H1 (cell line): ENCODE results near the gene PRKCH. TPM values are rescaled to one million over a fixed set of nuclear protein-coding genes. Genes with fewer than 3 reads are reported as not detected.

Experiments used
- CTCF ChIA-PET: fragments of 300-600 bp; sonication (Branson Sonifier 250); formaldehyde crosslinking; loops from one replicate; lab custom pipeline; 2021; ENCODE audit not compliant: partially characterized antibody; lab: Charles Lee
- POLR2A ChIA-PET: fragments of 300-600 bp; sonication (Branson Sonifier 250); formaldehyde crosslinking; loops from one replicate; lab custom pipeline; 2021; ENCODE audit warnings: inconsistent platforms; ENCODE audit not compliant: partially characterized antibody; lab: Charles Lee
- DNase-seq, 2 experiments: peaks; one replicate each; pipeline versions ENCODE4 v3.0.0 to v3.0.0-alpha.2; 2010 to 2022; ENCODE audit warnings: low spot score in 2 of 2, low read depth in 1 of 2, mixed read lengths in 1 of 2
- FAIRE-seq: peaks from 2 replicates; lab custom pipeline; 2011; peaks lifted over from hg19 to GRCh38; lab: Jason Lieb, UNC
- H2AFZ ChIP-seq: 2 replicates; pipeline ENCODE4 v1.8.1; 2012; ENCODE audit warnings: low read length, inconsistent platforms
- H2AK5ac ChIP-seq: 2 replicates; pipeline ENCODE4 v1.6.1; 2013; ENCODE audit warnings: low read depth, low read length
- H2BK120ac ChIP-seq: replicated peaks from 2 replicates; pipeline ENCODE3; 2013; ENCODE audit warnings: low read depth, low read length, inconsistent platforms
- H2BK12ac ChIP-seq: 2 replicates; pipeline ENCODE4 v1.6.1; 2013; ENCODE audit warnings: low read depth, low read length
- H2BK15ac ChIP-seq: 2 replicates; pipeline ENCODE4 v1.6.1; 2013; ENCODE audit warnings: low read length
- H2BK20ac ChIP-seq: 2 replicates; pipeline ENCODE4 v1.6.1; 2013; ENCODE audit warnings: low read length
- H2BK5ac ChIP-seq: 2 replicates; pipeline ENCODE4 v1.6.1; 2013; ENCODE audit warnings: low read depth, low read length
- H3K14ac ChIP-seq: 2 replicates; pipeline ENCODE4 v1.6.1; 2013; ENCODE audit warnings: inconsistent platforms; ENCODE audit not compliant: insufficient read length
- H3K18ac ChIP-seq: 2 replicates; pipeline ENCODE4 v1.6.1; 2013; ENCODE audit warnings: low read length; ENCODE audit errors: extremely low read depth
- H3K23ac ChIP-seq: 2 replicates; pipeline ENCODE4 v1.6.1; 2013; ENCODE audit warnings: inconsistent platforms; ENCODE audit not compliant: insufficient read length
- H3K23me2 ChIP-seq: 2 replicates; pipeline ENCODE4 v1.6.1; 2013; ENCODE audit warnings: low read depth, low read length
- H3K27ac ChIP-seq: 2 replicates; pipeline ENCODE4 v1.6.1; 2011; ENCODE audit warnings: low read depth, low read length, inconsistent platforms
- H3K27me3 ChIP-seq, 4 experiments: replicated peaks in 1 of 4; 1 replicate in 1 of 4; 2 replicates in 3 of 4; pipeline versions ENCODE4 v1.6.1 to v1.8.1; 2011 to 2013; ENCODE audit warnings: low read length in 3 of 4, mild to moderate bottlenecking in 3 of 4, inconsistent platforms in 2 of 4, mixed read lengths in 2 of 4, moderate library complexity in 1 of 4; ENCODE audit not compliant: control insufficient read depth in 3 of 4, insufficient read depth in 3 of 4; ENCODE audit errors: extremely low read depth in 1 of 4
- H3K36me3 ChIP-seq, 4 experiments: 2 replicates each; pipeline versions ENCODE4 v1.6.1 to v1.8.1; 2011 to 2013; ENCODE audit warnings: mild to moderate bottlenecking in 4 of 4, low read length in 3 of 4, moderate library complexity in 2 of 4, control low read depth in 1 of 4, inconsistent platforms in 1 of 4; ENCODE audit not compliant: insufficient read depth in 4 of 4, control insufficient read depth in 2 of 4
- H3K4ac ChIP-seq: replicated peaks from 2 replicates; pipeline ENCODE3; 2013; ENCODE audit warnings: low read length, low read depth, mixed read lengths, inconsistent platforms; ENCODE audit not compliant: insufficient read length
- H3K4me1 ChIP-seq, 4 experiments: replicated peaks in 1 of 4; 1 replicate in 1 of 4; 2 replicates in 3 of 4; pipeline versions ENCODE4 v1.6.1 to v1.8.1; 2011 to 2013; ENCODE audit warnings: low read length in 3 of 4, inconsistent platforms in 2 of 4, mixed read lengths in 1 of 4; ENCODE audit not compliant: insufficient read depth in 4 of 4, control insufficient read depth in 3 of 4
- H3K4me2 ChIP-seq, 2 experiments: 2 replicates each; pipeline versions ENCODE4 v1.6.1 to v1.8.1; 2011 to 2013; ENCODE audit warnings: low read depth in 2 of 2, low read length in 2 of 2, control low read depth in 1 of 2, inconsistent platforms in 1 of 2, mild to moderate bottlenecking in 1 of 2; ENCODE audit not compliant: insufficient read depth in 1 of 2
- H3K4me3 ChIP-seq, 4 experiments: fragments of 200-600, 300-600 bp in 1 of 4; sonication (generic), shearing (Covaris generic), sonication (Bioruptor Twin) in 1 of 4; 2 replicates each; pipeline versions ENCODE4 v1.5.1 to v1.8.1; 2011 to 2016; ENCODE audit warnings: low read length in 4 of 4, low read depth in 3 of 4, control low read depth in 2 of 4, inconsistent platforms in 2 of 4, mild to moderate bottlenecking in 2 of 4, mixed read lengths in 1 of 4, moderate library complexity in 1 of 4; ENCODE audit not compliant: insufficient read depth in 2 of 4; ENCODE audit errors: extremely low read depth in 1 of 4
- H3K56ac ChIP-seq: replicated peaks from 2 replicates; pipeline ENCODE3; 2013; ENCODE audit warnings: low read depth, mild to moderate bottlenecking, mixed read lengths, low read length, inconsistent platforms; ENCODE audit not compliant: insufficient read length
- H3K79me1 ChIP-seq: 2 replicates; pipeline ENCODE4 v1.6.1; 2013; ENCODE audit warnings: low read depth, low read length, control low read depth
- H3K79me2 ChIP-seq, 2 experiments: 2 replicates each; pipeline versions ENCODE4 v1.6.1 to v1.8.1; 2012 to 2013; ENCODE audit warnings: low read length in 2 of 2, mild to moderate bottlenecking in 2 of 2, inconsistent platforms in 1 of 2; ENCODE audit not compliant: insufficient read depth in 2 of 2, control insufficient read depth in 1 of 2
- H3K9ac ChIP-seq, 4 experiments: replicated peaks in 1 of 4; 1 replicate in 1 of 4; 2 replicates in 3 of 4; pipeline versions ENCODE4 v1.6.1 to v1.8.1; 2011 to 2013; ENCODE audit warnings: low read depth in 3 of 4, low read length in 3 of 4, control low read depth in 2 of 4, mild to moderate bottlenecking in 2 of 4, moderate library complexity in 2 of 4, inconsistent platforms in 1 of 4; ENCODE audit errors: extremely low read depth in 1 of 4
- H3K9me3 ChIP-seq, 2 experiments: 2 replicates each; pipeline versions ENCODE4 v1.6.1 to v1.8.1; 2012 to 2013; ENCODE audit warnings: mild to moderate bottlenecking in 2 of 2, moderate library complexity in 2 of 2, control low read depth in 1 of 2, inconsistent platforms in 1 of 2, low read depth in 1 of 2, low read length in 1 of 2, mixed read lengths in 1 of 2; ENCODE audit not compliant: insufficient read depth in 2 of 2
- H4K20me1 ChIP-seq, 2 experiments: replicated peaks in 1 of 2; 2 replicates each; pipeline versions ENCODE3 to v1.8.1; 2011 to 2013; ENCODE audit warnings: inconsistent platforms in 2 of 2, low read length in 2 of 2, mild to moderate bottlenecking in 1 of 2; ENCODE audit not compliant: insufficient read depth in 2 of 2, control insufficient read depth in 1 of 2
- H4K5ac ChIP-seq: 2 replicates; pipeline ENCODE4 v1.6.1; 2013; ENCODE audit warnings: low read length, low read depth, mixed read lengths, inconsistent platforms; ENCODE audit not compliant: insufficient read length
- H4K8ac ChIP-seq: 2 replicates; pipeline ENCODE4 v1.8.0; 2013; ENCODE audit warnings: mild to moderate bottlenecking, moderate library complexity, low read length, inconsistent platforms; ENCODE audit not compliant: insufficient read depth; ENCODE audit errors: extremely low read depth
- H4K91ac ChIP-seq: replicated peaks from 2 replicates; pipeline ENCODE3; 2013; ENCODE audit warnings: low read length, mixed read lengths, inconsistent platforms; ENCODE audit not compliant: insufficient read length
- CREB1 ChIP-seq: IDR thresholded peaks from 2 replicates; pipeline ENCODE4 v1.6.1; 2012; ENCODE audit warnings: inconsistent platforms
- WGBS, 2 experiments: shearing (Covaris generic) in 1 of 2; methylation state at CpG; one replicate each; pipeline versions ENCODE4 v1.1.6 to v1.1.7; 2013 to 2015; ENCODE audit warnings: low lambda C conversion rate in 2 of 2, mixed read lengths in 2 of 2, inconsistent platforms in 1 of 2, low coverage in 1 of 2, missing lambda C conversion rate in 1 of 2; ENCODE audit not compliant: insufficient replicate concordance in 2 of 2, insufficient coverage in 1 of 2, insufficient read length in 1 of 2; ENCODE audit errors: extremely low coverage in 1 of 2, missing lambda C conversion rate in 1 of 2; 5-methylcytosine and 5-hydroxymethylcytosine counted together
- polyA plus RNA-seq, 7 experiments: library from polyadenylated mRNA; depleted of rRNA in 3 of 7; stranded (reverse) in 5 of 7; unstranded in 2 of 7; fragments of >200 nt in 5 of 7; fragments of 200-250 nt in 2 of 7; gene quantifications; 1 replicate in 5 of 7; 2 replicates in 1 of 7; 4 replicates in 1 of 7; pipeline versions ENCODE4 v1.2.1 to v1.2.3, GENCODE V29; 2011 to 2013; ENCODE audit warnings: missing spikeins in 2 of 7, mixed read lengths in 2 of 7
- total RNA-seq: library from RNA; stranded (reverse); fragmentation: NEBNext Ultra II Directional; extraction: Animal tissue kit (Norgen Biotek cat#: 25700); gene quantifications from 2 replicates; pipeline ENCODE4 v1.2.1, GENCODE V29; 2021
- TF ChIP-seq, protein P1 (sequence below): IDR thresholded peaks from 2 replicates; pipeline ENCODE4 v1.6.1; 2011; ENCODE audit warnings: low read length, improper control_type of control experiment

PRKCH gene
- total and polyA plus RNA-seq, 2 of the 8 experiments (the other 6 are each of a cell fraction or from before 2014, with no cell fraction given), result 6.4 to 7.0 TPM

DNA sequence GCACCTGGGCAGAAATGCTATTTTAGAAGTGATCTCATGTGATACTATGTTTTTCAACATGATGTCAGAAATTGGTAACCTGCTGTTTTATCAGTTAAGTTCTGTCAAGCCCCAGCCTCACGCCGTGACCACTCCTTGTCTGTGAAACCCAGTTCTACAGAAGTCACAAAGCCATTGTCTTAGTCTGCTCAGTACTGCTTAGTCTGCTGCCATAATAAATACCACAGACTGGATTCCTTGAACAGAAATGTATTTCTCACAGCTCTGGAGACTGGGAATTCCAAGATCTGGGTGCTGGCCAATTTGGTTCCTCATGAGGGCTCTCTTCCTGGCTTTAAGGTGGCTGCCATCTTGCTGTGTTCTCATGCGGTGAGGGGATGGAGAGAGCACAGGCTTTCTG is 176.9 kb downstream of the PRKCH start:
- H3K23me2 ChIP-seq, result no peaks in the 10 kb centered on the region
- no peaks in the 10 kb centered on the region for H3K36me3 ChIP-seq
- no peaks in the 10 kb centered on the region for H3K79me2 ChIP-seq
- no peak overlapping the region for H3K4me3 ChIP-seq
- peak overlapping the region; percentile 35; the same call in 1 of the 2 replicates for H2BK12ac ChIP-seq
- H3K9ac ChIP-seq, result no peak overlapping the region
- H2BK20ac ChIP-seq, result no peak overlapping the region
- POLR2A ChIA-PET, result no interaction called here
- H2BK120ac ChIP-seq, result no peak overlapping the region
- no peak overlapping the region for H4K91ac ChIP-seq
- no peak overlapping the region for H3K14ac ChIP-seq
- FAIRE-seq (no peak), DNase-seq (no peak)
- H3K79me1 ChIP-seq, result no peaks in the 10 kb centered on the region
- no peak overlapping the region for H2BK15ac ChIP-seq
- H4K5ac ChIP-seq, result no peak overlapping the region
- no peak overlapping the region; the same call in 1 of the 2 replicates for H3K27ac ChIP-seq
- no peak overlapping the region for H3K4ac ChIP-seq
- CTCF ChIA-PET, result interaction anchor here (1.2 to 2.1 kb wide), 2 partner anchors 13 to 18 kb away, joined by 3 to 10 read pairs; no protein-coding TSS in a partner anchor
- H3K4me2 ChIP-seq, result no peak overlapping the region
- no peak overlapping the region for H2AK5ac ChIP-seq
- no peak overlapping the region for H3K56ac ChIP-seq
- peaks cover 5 to 20% (median 14%) of the 10 kb centered on the region in 4 experiments; a peak in 6 of 7 replicates for H3K4me1 ChIP-seq
- H3K9me3 ChIP-seq, result no peaks in the 10 kb centered on the region
- no peak overlapping the region for H3K23ac ChIP-seq
- no peaks in the 10 kb centered on the region for H4K20me1 ChIP-seq
- 31% methylated on average over 3 of the region's 3 CpGs; no CpG with 5 or more reads in 1 of the 2 experiments for WGBS, 2 experiments
- no peak overlapping the region for H4K8ac ChIP-seq
- TF ChIP-seq CREB1, result no peak
- TF ChIP-seq, protein P1, sequence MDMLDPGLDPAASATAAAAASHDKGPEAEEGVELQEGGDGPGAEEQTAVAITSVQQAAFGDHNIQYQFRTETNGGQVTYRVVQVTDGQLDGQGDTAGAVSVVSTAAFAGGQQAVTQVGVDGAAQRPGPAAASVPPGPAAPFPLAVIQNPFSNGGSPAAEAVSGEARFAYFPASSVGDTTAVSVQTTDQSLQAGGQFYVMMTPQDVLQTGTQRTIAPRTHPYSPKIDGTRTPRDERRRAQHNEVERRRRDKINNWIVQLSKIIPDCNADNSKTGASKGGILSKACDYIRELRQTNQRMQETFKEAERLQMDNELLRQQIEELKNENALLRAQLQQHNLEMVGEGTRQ, result no peak
- H2BK5ac ChIP-seq, result no peak overlapping the region
- H3K18ac ChIP-seq, result no peak overlapping the region
- H3K27me3 ChIP-seq, result no peaks in the 10 kb centered on the region
- no peak overlapping the region for H2AFZ ChIP-seq
